NB4 (cell line): ENCODE data around the gene ZNF618.

Source experiments
- MYC ChIP-seq: IDR thresholded peaks from 2 replicates; pipeline ENCODE4 v1.6.1; 2011; ENCODE audit warnings: low read depth, low read length
- POLR2A ChIP-seq: IDR thresholded peaks from 2 replicates; pipeline ENCODE4 v1.6.1; 2011; ENCODE audit warnings: mild to moderate bottlenecking; ENCODE audit not compliant: insufficient read length; ENCODE audit errors: extremely low read depth
- TF ChIP-seq, protein P1 (sequence below): IDR thresholded peaks from one replicate; pipeline ENCODE4 v1.5.1; 2012; ENCODE audit warnings: low read depth, low read length
- TF ChIP-seq, protein P2 (sequence below): IDR thresholded peaks from 2 replicates; pipeline ENCODE4 v1.6.1; 2011; ENCODE audit warnings: low read depth, low read length

DNA sequence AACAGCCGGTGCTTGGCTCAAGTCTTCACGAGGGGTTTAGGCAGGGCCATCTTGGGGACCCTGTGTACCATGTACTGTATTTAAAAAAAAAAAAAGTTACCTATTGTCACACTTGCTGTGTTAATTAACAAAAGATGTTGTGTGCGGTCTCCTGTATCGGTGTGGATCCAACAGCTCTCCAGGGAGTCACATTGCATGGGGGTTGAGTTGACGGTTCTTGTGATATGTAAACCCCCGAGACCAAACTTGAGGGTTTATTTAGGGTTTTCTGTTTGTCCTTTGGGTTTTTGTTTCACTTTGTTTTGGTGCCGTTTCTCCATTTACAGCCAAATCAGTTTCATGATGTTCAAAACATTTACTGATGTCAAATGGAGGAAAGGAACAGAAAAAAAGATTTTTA, 179.8 kb downstream of the ZNF618 start:
- TF ChIP-seq, protein P1, sequence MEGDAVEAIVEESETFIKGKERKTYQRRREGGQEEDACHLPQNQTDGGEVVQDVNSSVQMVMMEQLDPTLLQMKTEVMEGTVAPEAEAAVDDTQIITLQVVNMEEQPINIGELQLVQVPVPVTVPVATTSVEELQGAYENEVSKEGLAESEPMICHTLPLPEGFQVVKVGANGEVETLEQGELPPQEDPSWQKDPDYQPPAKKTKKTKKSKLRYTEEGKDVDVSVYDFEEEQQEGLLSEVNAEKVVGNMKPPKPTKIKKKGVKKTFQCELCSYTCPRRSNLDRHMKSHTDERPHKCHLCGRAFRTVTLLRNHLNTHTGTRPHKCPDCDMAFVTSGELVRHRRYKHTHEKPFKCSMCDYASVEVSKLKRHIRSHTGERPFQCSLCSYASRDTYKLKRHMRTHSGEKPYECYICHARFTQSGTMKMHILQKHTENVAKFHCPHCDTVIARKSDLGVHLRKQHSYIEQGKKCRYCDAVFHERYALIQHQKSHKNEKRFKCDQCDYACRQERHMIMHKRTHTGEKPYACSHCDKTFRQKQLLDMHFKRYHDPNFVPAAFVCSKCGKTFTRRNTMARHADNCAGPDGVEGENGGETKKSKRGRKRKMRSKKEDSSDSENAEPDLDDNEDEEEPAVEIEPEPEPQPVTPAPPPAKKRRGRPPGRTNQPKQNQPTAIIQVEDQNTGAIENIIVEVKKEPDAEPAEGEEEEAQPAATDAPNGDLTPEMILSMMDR, result no peak
- TF ChIP-seq, protein P2, sequence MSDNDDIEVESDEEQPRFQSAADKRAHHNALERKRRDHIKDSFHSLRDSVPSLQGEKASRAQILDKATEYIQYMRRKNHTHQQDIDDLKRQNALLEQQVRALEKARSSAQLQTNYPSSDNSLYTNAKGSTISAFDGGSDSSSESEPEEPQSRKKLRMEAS, result no peak
- TF ChIP-seq POLR2A (no peak), MYC (no peak)
